Umbilical cord (tissue), 2 donors: ENCODE measurements around the gene ZNF341. TPM values are rescaled to one million over a fixed set of nuclear protein-coding genes. Genes with fewer than 3 reads are reported as not detected.
"Not testable (repeated sequence)": the region's sequence is repeated elsewhere in the genome, so short reads cannot be mapped to it uniquely, and the experiment has no call there.

ENCODE experiments used
- DNase-seq: peaks from one replicate; pipeline ENCODE4 v3.0.0-alpha.2; 2015; ENCODE audit warnings: low spot score
- total RNA-seq: library from RNA; depleted of rRNA; stranded (reverse); fragments of >200 nt; gene quantifications from one replicate; pipeline ENCODE4 v1.2.3, GENCODE V29; 2014; ENCODE audit warnings: low replicate concordance; ENCODE audit not compliant: insufficient read depth

The ZNF341 gene
- total RNA-seq, 1 donor from 2014 or later, result 0.72 TPM

DNA sequence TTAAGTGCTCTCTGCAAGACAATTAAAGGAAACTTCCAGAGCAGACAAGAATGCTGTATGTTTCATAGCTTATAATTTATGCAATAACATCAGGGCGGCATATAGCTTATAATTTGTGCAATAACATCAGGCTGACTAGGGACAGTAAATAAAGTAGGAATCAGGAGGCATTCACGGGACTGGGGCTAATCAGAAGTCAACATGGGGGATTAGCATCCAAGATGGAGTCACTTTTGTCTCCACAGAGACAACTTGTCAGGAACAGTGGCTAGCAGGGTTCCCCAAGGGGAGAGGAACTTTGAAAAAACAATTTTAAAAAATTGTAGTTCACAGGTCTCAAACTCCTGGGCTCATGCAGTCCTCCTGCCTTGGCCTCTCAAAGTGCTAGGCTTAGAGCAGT lies 3.3 kb upstream of the ZNF341 start:
- DNase-seq, result no peak

GRCh38 chr20:33729101-33729500 lies 2.7 kb upstream of the ZNF341 start:
- DNase-seq, result peak; percentile 34

DNA sequence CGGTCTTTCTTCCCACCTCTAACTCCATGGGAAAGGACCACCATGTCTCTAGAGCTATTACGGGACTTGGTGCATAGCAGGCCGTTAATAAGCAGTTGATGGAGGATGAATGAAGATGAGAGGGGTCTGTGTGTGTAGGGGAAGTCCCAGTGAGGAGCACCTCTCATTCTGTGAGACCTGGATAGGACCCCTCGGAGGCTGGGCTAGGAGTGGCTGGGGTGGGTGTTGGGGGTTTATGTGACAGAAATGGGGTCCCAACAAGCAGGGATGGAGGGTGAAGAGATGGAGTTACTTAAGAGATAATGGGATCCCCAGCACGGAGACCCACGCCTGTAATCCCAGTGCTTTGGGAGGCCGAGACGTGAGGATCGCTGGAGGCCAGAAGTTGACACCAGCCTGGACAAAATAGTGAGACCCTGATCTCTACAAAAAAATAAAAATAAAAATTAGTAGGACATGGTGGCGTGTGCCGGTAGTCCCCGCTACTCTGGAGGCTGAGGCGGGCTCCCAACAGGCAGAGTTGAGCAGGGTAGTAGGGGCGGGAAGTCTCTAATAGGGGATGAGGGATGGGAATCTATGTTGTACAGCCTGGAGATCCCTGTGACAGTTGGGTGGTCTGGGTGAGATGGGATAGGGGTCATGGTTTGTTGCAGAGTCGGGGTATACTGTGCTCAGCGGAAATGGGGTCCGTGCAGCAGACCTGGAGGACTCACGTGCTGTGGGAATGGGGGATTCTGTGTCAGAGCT lies 677 bp upstream of the ZNF341 start:
- no peak for DNase-seq

DNA sequence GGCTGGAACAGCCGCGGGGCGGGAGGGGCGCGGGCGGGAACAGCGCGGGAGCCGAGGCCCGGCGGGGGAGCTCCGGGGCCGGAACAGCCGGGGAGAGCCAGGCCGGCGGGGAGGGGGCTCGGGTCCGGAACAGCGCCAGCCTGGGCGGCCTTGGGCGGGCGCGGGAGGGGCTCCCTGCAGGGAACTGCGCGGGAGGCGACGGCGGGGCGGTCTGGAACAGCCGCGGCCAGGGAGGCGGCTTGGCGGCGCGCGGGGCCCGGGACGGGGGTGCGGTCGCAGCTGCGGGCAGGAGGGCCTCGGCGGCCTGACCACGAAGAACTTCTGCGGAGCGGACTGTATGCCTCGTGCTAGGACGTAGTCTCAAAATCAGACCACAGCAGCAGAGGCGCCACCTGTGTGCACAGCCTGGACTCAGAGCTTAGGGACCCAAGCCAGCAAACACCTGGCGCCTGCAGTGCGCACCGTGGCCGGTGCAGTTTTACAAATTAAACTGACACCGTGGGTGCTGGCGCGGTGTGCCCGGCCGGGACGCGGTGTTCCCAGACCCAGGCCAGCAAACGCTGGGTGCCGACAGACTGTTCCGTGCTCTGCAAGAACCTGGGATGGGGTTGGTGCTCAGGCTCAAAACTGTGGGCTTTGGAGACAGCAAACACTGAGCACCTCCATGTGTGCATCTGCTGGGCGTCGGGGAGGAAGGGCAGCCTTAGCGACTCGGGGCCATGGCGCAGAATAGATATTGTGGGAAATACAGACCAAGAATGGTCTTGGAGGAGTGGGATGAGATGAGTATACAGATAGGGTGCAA lies 572 bp downstream of the ZNF341 start:
- DNase-seq, result peak; percentile 94

DNA sequence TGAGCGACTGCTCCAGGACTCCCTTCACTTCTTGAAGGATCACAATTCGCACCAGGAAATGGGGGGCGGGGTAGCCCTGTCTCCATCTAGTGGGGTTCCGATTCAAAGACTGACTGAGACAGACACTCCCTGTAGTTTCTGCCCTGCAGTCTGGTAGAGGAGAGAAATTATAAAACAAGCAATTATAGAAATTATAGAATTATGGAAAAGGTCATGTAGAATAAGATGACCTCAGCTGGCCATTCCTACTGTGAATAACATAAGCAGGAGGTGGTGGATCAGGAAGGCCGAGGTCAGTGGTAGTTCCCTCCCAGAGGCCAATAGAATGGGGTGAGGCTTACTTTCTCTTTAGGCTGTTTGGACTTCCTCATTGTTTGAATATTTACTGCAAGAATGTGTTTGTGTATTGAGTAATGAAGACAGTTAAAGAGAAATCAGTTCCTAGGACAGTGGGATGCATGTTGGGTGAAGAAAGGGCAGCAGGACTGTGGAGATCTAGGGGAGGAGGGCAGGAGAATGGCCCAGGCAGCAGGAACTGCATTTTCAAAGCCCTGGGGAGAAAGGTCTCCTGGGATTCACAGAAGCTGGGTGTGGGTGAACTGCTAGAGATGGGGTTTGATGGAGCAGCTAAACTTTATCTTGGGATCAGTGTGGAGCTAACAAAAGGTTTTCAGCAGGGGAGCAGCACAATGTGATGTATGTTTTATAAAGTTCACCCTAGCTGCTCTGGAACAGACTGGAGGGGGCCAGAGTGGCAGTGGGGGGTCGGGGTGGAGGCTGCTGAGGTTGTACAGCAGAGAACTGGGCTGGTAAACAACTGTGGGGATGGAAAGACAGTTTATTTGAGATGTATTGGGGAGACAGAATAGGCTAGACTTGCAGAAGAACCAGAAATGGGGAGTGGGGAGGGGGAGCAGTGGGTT lies 2.1 kb downstream of the ZNF341 start:
- peak; percentile 76 for DNase-seq

GRCh38 chr20:33736962-33737361 lies 5.2 kb downstream of the ZNF341 start:
- no peak for DNase-seq

- no peak for DNase-seq
Observed at GRCh38 chr20:33739493-33739892, 7.7 kb downstream of the ZNF341 start.

GRCh38 chr20:33740189-33740588 lies 8.4 kb downstream of the ZNF341 start:
- no peak for DNase-seq

DNA sequence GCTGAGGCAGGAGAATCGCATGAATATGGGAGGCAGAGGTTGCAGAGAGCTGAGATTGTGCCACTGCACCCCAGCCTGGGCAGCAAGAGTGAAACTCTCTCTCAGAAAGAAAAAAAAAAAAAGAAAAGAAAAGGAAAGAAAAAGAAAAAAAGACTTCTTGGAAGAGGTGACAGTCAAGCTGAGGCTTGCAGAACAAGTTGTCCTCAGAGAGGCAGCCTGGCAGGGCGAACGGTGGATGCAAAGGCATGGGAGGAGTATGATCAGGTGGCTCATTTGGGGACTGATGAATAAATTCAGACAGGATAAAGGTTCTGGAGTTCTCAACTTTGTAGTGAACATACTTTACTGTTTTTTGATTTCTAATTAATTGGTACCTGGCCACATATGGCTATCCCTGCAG lies 12.4 kb downstream of the ZNF341 start:
- DNase-seq, result no peak

- no peak for DNase-seq
Observed at GRCh38 chr20:33744773-33745385, 13.1 kb downstream of the ZNF341 start.

- DNase-seq, result no peak
Observed at GRCh38 chr20:33746325-33746998, 14.7 kb downstream of the ZNF341 start.

GRCh38 chr20:33751775-33752174 lies 20.0 kb downstream of the ZNF341 start:
- no peak for DNase-seq

DNA sequence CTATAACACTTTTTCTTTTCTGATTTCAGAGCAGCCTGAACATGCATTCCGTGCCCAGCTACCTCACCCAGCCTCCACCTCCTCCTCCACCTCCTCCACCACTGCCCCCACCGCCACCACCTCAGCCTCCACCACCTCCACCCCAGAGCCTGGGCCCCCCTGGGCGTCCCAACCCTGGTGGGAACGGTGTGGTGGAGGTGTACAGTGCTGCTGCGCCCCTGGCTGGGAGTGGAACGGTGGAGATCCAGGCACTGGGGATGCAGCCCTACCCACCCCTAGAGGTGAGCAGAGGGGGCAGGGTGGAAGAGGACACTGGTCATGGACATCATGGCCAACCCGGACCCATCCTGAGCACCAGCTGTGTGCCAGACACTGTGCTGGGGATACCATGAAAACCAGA lies 21.3 kb downstream of the ZNF341 start:
- no peak for DNase-seq

DNA sequence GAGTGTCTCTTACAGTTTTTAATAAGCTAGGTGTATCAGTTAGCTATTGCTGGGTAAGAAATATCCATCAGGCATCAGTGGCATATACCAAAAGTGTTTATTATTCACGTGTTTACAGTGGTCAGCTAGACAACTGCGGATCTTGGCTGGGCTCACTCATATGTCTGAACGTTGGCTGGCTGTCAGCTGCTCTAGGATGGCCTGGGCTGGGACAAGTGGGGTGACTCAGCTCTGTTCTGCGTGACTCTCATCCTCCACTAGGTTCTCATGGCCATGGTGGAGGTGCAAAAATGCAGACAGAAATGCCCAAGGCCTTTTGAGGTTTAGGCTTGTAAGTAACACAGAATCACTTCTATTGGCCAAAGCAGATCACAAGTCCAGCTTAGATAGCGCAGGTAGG lies 22.0 kb downstream of the ZNF341 start:
- DNase-seq, result no peak

DNA sequence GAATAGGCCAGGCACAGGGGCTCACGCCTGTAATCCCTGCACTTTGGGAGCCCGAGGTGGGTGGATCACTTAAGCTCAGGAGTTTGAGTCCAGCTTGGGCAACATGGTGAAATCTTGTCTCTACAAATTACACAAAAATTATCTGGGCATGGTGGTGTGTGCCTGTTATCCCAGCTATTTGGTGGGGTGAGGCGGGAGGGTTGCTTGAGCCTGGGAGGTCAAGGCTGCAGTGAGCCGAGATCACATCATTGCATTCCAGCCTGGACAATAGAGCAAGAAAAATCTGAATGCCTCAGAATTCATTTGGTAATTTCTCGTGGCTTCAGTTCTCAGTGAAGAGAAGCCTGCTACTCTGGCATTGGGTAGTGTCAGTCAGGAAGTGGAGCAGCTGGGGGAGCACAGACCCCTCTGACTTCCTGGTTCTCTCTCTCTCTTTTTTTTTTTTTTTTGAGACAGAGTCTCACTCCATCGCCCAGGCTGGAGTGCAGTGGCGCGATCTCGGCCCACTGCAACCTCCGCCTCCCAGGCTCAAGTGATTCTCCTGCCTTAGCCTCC lies 24.2 kb downstream of the ZNF341 start:
- DNase-seq, result not testable (repeated sequence)

DNA sequence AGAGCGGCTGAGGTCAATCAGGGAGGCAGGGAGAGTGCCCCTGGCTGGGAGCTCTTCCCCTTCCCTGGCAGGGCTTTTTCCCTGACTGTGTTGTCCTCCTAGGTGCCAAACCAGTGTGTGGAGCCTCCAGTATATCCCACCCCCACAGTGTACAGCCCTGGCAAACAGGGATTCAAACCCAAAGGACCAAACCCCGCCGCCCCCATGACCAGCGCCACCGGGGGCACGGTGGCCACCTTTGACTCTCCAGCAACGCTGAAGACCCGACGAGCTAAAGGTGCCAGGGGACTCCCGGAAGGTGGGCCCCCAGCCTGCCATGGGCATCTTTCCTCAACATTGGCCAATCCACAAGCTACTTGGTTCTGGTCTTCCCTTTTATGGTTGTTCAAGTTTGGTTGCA lies 25.2 kb downstream of the ZNF341 start:
- no peak for DNase-seq

- no peak for DNase-seq
Observed at GRCh38 chr20:33757458-33757857, 25.7 kb downstream of the ZNF341 start.

- DNase-seq, result no peak
Observed at GRCh38 chr20:33761698-33762250, 30.0 kb downstream of the ZNF341 start.

GRCh38 chr20:33765099-33765498 lies 33.3 kb downstream of the ZNF341 start:
- no peak for DNase-seq

- DNase-seq, result no peak
Observed at GRCh38 chr20:33765592-33765991, 33.8 kb downstream of the ZNF341 start.
